T-helper 1 cell treated with Interleukin-12 subunit alpha and Interleukin-12 subunit beta and Interleukin-4 antibody, amounts not matched to agents 30 μg/mL and 1 μg/mL, for 36 hours (primary cell): ENCODE results near the gene CFAP141.
"Not testable (repeated sequence)": the region's sequence is repeated elsewhere in the genome, so short reads cannot be mapped to it uniquely, and the experiment has no call there.

Experiments
- H3K27ac Mint-ChIP-seq: one replicate; pipeline ENCODE4 v1.8.0; 2021; ENCODE audit warnings: mild to moderate bottlenecking, mixed read lengths
- H3K27me3 Mint-ChIP-seq: one replicate; pipeline ENCODE4 v1.8.0; 2021; ENCODE audit warnings: low read depth, mixed read lengths
- H3K36me3 Mint-ChIP-seq: one replicate; pipeline ENCODE4 v1.8.0; 2021; ENCODE audit warnings: low read depth, mixed read lengths
- H3K4me1 Mint-ChIP-seq: one replicate; pipeline ENCODE4 v1.8.0; 2021; ENCODE audit warnings: low read depth, mixed read lengths
- H3K4me3 Mint-ChIP-seq: one replicate; pipeline ENCODE4 v1.8.0; 2021; ENCODE audit warnings: mild to moderate bottlenecking, moderate library complexity, mixed read lengths
- H3K9me3 Mint-ChIP-seq: one replicate; pipeline ENCODE4 v1.8.0; 2021; ENCODE audit warnings: mixed read lengths

CFAP141 gene

GRCh38 chr1:154206196-154206595 lies at the start of gene CFAP141:
Gene CFAP141 (minus strand): TSS chr1:154206333. CDS start chr1:154206307, 26 bp downstream.
- Mint-ChIP-seq H3K4me3 (no peak within 1 kb of the TSS), H3K4me1 (peaks cover 14% of the 10 kb centered on the region), H3K36me3 (peaks cover 35% of the 10 kb centered on the region), H3K27ac (peak within 1 kb of the TSS; percentile 44), H3K27me3 (no peaks in the 10 kb centered on the region), H3K9me3 (no peaks in the 10 kb centered on the region)

- H3K4me3 Mint-ChIP-seq, result no peak overlapping the region
- peaks cover 55% of the 10 kb centered on the region for H3K36me3 Mint-ChIP-seq
- no peaks in the 10 kb centered on the region for H3K4me1 Mint-ChIP-seq
- H3K27ac Mint-ChIP-seq, result no peak overlapping the region
- no peaks in the 10 kb centered on the region for H3K9me3 Mint-ChIP-seq
- no peaks in the 10 kb centered on the region for H3K27me3 Mint-ChIP-seq
These were observed 47.5 kb upstream of the CFAP141 start for GRCh38 chr1:154253671-154254070.

GRCh38 chr1:154241703-154242351 lies 35.7 kb upstream of the CFAP141 start:
- H3K27ac Mint-ChIP-seq, result no peak overlapping the region
- H3K4me3 Mint-ChIP-seq, result no peak overlapping the region
- no peaks in the 10 kb centered on the region for H3K9me3 Mint-ChIP-seq
- H3K4me1 Mint-ChIP-seq, result peaks cover 13% of the 10 kb centered on the region
- H3K36me3 Mint-ChIP-seq, result peaks cover 53% of the 10 kb centered on the region
- no peaks in the 10 kb centered on the region for H3K27me3 Mint-ChIP-seq

- peaks cover 53% of the 10 kb centered on the region for H3K36me3 Mint-ChIP-seq
- H3K4me1 Mint-ChIP-seq, result peaks cover 18% of the 10 kb centered on the region
- no peak overlapping the region for H3K4me3 Mint-ChIP-seq
- no peaks in the 10 kb centered on the region for H3K27me3 Mint-ChIP-seq
- no peak overlapping the region for H3K27ac Mint-ChIP-seq
- no peaks in the 10 kb centered on the region for H3K9me3 Mint-ChIP-seq
These were observed 34.2 kb upstream of the CFAP141 start for GRCh38 chr1:154240294-154240833.

- Mint-ChIP-seq H3K27ac (no peak overlapping the region), H3K27me3 (no peaks in the 10 kb centered on the region), H3K36me3 (peaks cover 59% of the 10 kb centered on the region), H3K4me3 (no peak overlapping the region), H3K4me1 (peaks cover 18% of the 10 kb centered on the region), H3K9me3 (no peaks in the 10 kb centered on the region)
These were observed 33.4 kb upstream of the CFAP141 start for GRCh38 chr1:154239491-154239890.

- no peak overlapping the region for H3K4me3 Mint-ChIP-seq
- H3K27me3 Mint-ChIP-seq, result no peaks in the 10 kb centered on the region
- H3K9me3 Mint-ChIP-seq, result no peaks in the 10 kb centered on the region
- peaks cover 58% of the 10 kb centered on the region for H3K36me3 Mint-ChIP-seq
- H3K27ac Mint-ChIP-seq, result peak overlapping the region; percentile 35
- H3K4me1 Mint-ChIP-seq, result peaks cover 20% of the 10 kb centered on the region
These were observed 31.9 kb upstream of the CFAP141 start for GRCh38 chr1:154237880-154238506.

GRCh38 chr1:154237435-154237834 lies 31.3 kb upstream of the CFAP141 start:
- Mint-ChIP-seq H3K27me3 (no peaks in the 10 kb centered on the region), H3K4me1 (peaks cover 20% of the 10 kb centered on the region), H3K9me3 (no peaks in the 10 kb centered on the region), H3K27ac (no peak overlapping the region), H3K36me3 (peaks cover 53% of the 10 kb centered on the region), H3K4me3 (no peak overlapping the region)

- no peak overlapping the region for H3K27ac Mint-ChIP-seq
- no peak overlapping the region for H3K4me3 Mint-ChIP-seq
These were observed 30.7 kb upstream of the CFAP141 start for GRCh38 chr1:154236855-154237254.

GRCh38 chr1:154233127-154233526 lies 27.0 kb upstream of the CFAP141 start:
- Mint-ChIP-seq H3K4me1 (peaks cover 11% of the 10 kb centered on the region), H3K36me3 (peaks cover 51% of the 10 kb centered on the region), H3K27ac (peak overlapping the region; percentile 6)

More at GRCh38 chr1:154236855-154237254, 30.7 kb upstream of the CFAP141 start:
- Mint-ChIP-seq H3K9me3 (no peaks in the 10 kb centered on the region), H3K27me3 (no peaks in the 10 kb centered on the region), H3K4me1 (peaks cover 18% of the 10 kb centered on the region), H3K36me3 (peaks cover 49% of the 10 kb centered on the region)

GRCh38 chr1:154231112-154231511 lies 25.0 kb upstream of the CFAP141 start:
- H3K27me3 Mint-ChIP-seq, H3K4me3 Mint-ChIP-seq, H3K9me3 Mint-ChIP-seq, H3K27ac Mint-ChIP-seq: not testable (repeated sequence)
- Mint-ChIP-seq H3K4me1 (peaks cover 10% of the 10 kb centered on the region), H3K36me3 (peaks cover 50% of the 10 kb centered on the region)

More at GRCh38 chr1:154233127-154233526, 27.0 kb upstream of the CFAP141 start:
- not testable (repeated sequence) for H3K27me3 Mint-ChIP-seq, H3K4me3 Mint-ChIP-seq, H3K9me3 Mint-ChIP-seq

- Mint-ChIP-seq H3K4me3 (no peak overlapping the region), H3K4me1 (peaks cover 34% of the 10 kb centered on the region), H3K9me3 (peaks cover 5% of the 10 kb centered on the region), H3K27ac (no peak overlapping the region), H3K27me3 (no peaks in the 10 kb centered on the region), H3K36me3 (peaks cover 53% of the 10 kb centered on the region)
These were observed 19.2 kb upstream of the CFAP141 start for GRCh38 chr1:154225370-154225769.

- peaks cover 5% of the 10 kb centered on the region for H3K9me3 Mint-ChIP-seq
- H3K27ac Mint-ChIP-seq, result no peak overlapping the region
- peaks cover 42% of the 10 kb centered on the region for H3K4me1 Mint-ChIP-seq
- H3K4me3 Mint-ChIP-seq, result no peak overlapping the region
- peaks cover 58% of the 10 kb centered on the region for H3K36me3 Mint-ChIP-seq
- no peaks in the 10 kb centered on the region for H3K27me3 Mint-ChIP-seq
These were observed 17.5 kb upstream of the CFAP141 start for GRCh38 chr1:154223621-154224020.

- peak overlapping the region; percentile 57 for H3K4me3 Mint-ChIP-seq
- peak overlapping the region; percentile 62 for H3K27ac Mint-ChIP-seq
- H3K36me3 Mint-ChIP-seq, result peaks cover 60% of the 10 kb centered on the region
- H3K27me3 Mint-ChIP-seq, result no peaks in the 10 kb centered on the region
- peaks cover 5% of the 10 kb centered on the region for H3K9me3 Mint-ChIP-seq
- H3K4me1 Mint-ChIP-seq, result peaks cover 49% of the 10 kb centered on the region
These were observed 16.8 kb upstream of the CFAP141 start for GRCh38 chr1:154222918-154223317.

GRCh38 chr1:154222518-154222917 lies 16.4 kb upstream of the CFAP141 start:
- H3K9me3 Mint-ChIP-seq, result peaks cover 5% of the 10 kb centered on the region
- H3K36me3 Mint-ChIP-seq, result peaks cover 59% of the 10 kb centered on the region
- H3K4me1 Mint-ChIP-seq, result peaks cover 53% of the 10 kb centered on the region
- H3K27ac Mint-ChIP-seq, result peak overlapping the region; percentile 95
- peak overlapping the region; percentile 96 for H3K4me3 Mint-ChIP-seq
- no peaks in the 10 kb centered on the region for H3K27me3 Mint-ChIP-seq
